Inflammatory macrophage treated with lipopolysaccharide for 1 hour (primary cell): ENCODE measurements around the gene HAVCR2.

Experiments
- DNase-seq, 2 donors: peaks; one replicate each; pipeline ENCODE4 v3.0.0-alpha.2; 2020 to 2022

HAVCR2 gene

DNA sequence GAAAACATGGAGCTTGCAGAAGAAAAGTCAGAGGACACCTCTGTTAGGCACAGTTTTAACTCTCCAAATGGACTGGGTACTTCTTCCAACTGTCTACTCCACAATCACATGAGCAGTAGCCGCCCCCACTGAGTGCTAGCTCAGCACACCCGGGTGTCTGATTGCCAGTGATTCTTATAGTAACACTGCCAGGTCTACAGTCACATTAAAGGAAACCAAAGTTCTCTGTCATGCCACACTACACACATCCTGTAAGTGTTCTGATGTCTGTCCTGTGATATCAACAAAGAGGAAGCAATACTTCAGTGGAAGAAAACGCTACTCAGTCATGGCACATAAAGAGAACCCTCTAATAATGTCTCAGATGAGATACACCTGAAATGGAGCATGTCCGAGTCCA is at the start of gene HAVCR2:
TSS of gene HAVCR2 (minus strand) at position 69 of the 400 bp plus-strand sequence. CDS start at position 8, 61 bp downstream.
- peak; percentile 55 to 68 for DNase-seq

DNA sequence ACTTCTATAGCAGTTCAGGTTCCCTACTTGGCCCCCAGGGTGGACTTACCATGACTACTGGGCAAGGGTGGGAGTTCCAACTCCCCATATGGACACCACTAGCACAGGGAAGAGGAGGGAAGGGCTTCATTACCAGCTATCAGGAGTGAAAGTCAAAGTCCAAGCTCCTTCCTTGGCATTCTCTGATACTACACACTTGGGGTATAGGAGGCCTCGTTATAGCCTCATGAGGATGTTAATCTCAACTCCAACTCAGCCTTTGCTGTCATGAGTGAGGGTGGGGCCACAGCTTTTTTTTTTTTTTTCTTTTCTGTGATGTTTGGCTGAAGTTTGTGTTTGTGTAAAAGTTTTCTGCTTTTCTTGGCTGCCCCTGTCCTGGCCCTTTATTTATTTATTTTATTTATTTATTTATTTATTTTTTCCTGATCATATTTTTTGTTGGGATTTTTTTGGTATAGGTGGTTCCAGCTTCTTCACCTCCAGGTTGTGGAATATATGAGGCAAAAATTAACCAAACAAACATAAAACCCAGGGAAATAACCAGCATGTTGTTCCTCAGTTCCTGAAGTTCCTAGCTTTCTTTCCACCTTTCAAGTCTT is 48.5 kb upstream of the HAVCR2 start:
- no peak for DNase-seq

DNA sequence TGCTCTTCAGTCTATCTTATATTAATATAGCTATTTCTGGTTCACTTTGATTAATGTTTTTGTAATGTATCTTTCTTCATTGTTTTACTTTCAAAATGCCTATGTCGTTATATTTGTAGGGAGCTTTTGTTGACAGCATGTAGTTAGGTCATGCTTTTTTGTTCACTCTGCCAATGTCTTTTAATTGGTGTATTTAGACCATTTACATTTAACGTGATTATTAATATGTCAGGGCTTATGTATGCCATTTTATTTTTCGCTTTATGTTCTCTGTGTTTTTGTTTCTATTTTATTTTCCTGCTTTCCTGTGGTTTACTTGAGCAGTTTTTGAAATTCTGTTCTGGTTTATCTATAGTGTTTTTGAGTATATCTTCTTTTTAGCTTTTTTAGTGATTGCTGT is 46.5 kb upstream of the HAVCR2 start:
- DNase-seq = no peak

DNA sequence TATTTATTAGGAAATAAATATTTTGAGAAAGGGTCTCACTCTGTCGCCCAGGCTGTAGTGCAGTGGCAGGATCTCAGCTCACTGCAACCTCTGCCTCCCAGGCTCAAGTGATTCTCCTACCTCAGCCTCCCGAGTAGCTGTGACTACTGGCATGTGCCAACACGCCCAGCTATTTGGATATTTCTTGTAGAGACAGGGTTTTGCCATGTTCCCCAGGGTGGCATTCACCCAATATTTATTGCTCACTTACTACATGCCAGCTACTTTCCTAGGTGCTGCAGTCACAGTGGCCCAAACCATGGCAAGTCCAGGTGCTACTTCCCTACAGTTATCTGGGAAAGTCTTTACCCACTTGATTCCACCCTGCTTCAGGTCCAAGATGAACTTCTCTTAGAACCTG is 42.2 kb upstream of the HAVCR2 start:
- no peak for DNase-seq

DNA sequence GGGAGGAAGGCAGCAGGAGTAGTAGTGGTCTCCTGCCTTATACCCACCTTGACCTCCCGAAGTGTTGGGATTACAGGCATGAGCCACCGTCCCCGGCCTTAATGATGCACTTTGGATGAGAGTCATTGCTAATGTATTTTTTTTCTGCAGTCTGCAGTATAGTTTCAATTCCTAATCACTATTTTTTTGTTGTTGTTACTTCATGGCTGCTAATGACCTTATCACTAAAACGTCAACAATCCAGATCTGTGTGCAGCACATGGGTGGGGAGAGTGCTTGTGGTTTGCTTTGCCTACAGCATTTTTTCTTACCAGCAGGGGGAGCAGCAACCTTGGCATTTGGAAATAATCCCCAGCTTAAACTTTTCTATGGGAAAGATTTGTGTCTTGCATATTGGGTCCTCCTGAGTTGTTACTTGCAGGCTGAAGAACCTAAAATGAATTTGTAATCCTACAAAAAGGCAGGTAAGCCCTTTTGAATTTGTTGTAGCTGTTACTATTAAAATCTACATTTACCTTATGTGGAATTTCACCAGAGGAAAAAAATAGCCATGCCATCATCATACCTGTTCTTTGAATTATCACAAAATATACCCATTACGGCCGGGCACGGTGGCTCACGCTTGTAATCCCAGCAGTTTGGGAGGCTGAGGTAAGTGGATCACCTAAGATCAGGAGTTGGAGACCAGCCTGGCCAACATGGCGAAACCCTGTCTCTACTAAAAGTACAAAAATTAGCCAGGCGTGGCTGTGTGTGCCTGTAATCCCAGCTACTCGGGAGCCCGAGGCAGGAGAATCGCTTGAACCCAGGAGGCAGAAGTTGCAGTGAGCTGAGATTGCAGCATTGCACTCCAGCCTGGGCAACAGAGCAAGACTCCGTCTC is 40.1 kb upstream of the HAVCR2 start:
- peak; percentile 55 to 94 for DNase-seq

DNA sequence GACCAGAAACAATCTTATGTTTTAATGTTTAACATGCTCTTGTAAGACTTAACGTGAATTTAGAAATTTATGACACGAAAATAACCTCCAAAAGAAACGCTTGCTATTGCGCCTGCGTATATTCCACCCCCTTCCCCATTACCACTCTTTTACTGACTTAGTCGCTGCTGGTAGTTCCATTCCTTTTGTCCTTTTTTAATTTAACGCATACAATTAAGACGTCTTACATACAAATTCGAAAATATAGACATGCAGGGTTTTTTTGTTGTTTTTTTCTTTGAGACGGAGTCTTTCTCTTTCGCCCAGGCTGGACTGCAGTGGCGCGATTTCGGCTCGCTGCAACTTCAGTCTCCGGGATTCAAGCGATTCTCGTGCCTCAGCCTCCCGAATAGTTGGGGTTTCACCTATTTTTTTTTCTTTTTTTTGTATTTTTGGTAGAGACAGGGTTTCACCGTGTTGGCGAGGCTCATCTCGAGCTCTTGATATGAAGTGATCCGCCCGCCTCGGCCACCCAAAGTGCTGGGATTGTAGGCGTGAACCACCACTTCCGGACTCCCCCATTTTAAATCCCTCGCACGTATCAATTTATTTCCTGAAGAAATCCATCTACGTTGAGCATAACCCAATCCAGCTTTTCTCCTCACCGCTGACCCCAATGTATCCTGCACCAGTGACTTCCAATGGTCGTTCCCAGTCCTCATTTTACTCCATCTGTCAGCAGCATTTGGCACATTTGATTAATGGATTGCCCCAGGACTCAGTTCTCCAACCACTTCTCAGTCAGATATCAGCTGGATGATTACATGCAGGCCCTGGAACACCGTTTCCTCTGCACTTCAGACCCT is 34.5 kb upstream of the HAVCR2 start:
- DNase-seq = no peak

DNA sequence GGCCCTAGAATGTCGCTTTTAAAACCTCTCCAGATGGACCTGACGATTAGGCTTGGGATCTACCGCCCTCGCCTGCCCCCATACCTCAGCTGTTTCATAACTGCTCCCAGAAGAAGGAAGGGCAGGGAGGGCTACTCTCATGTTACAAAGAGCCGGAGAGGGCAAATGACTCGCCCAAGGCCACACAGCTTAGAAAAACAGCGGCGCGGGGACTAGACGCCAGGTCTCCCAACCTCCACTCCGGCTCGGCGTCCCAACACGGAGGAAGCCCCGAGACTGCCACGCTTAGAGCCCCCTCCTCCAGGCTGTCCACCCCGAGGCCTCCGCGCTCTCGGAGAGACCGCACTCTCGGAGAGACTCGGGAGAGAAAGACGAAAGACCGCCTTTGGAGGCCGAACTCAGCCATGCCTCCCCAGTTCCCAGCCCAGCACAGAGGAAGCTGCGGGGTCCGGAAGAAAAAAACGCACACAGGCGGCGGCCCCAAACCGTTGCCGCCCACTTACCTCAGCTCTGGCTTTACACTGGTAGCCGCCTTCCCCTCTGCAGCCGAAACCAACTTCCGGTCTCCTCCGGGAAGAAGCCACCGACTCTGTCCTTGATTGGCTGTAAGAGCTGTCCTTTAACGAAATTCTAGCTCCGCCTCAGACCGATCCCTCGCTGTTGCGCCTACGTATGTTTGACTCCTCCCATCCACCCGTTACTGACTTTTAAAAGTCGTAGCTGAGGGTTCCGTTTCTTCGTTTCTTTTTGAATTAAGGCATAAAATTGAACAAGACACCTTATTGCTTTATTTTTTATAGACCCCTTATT is 33.7 kb upstream of the HAVCR2 start, which contains the start of gene MED7:
TSS of gene MED7 (minus strand) at position 549 of the 810 bp plus-strand sequence. CDS start 3,434 bp downstream, outside the sequence.
- peak; percentile 99 for DNase-seq

DNA sequence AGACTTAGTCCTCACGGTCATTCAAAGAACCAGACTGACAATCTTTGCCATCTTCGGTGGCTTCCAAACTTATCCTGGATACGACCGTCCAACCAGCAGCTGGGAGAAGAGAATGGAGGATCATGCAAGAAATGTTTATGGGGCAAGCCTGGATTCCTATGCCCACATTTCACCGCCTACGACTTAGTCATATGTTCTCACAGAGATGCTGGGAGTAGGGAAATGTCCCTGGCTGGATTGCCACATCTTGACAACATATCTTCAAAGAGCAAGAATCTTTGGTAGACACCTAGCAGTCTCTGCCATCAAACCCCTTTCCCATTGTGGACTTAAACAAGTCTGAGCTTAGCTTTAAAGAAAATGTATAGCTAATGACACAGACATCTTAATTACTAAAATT is 28.8 kb upstream of the HAVCR2 start:
- DNase-seq = peak; percentile 56 to 81

DNA sequence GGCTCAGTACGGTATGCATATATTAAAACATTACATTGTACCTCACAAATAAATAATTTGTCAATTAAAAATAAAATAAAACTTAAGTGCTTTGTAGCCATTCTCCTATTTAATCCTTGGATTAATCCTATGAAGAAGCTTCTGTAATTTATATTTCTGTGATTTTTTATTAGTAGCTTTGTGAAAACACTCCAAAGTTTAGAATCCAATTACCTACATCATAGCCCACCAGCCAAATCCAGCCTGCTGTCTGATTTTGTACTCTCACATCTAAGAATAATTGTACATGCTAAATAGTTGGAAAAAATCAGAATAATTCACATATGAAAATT is 23.4 kb upstream of the HAVCR2 start:
- no peak for DNase-seq

DNA sequence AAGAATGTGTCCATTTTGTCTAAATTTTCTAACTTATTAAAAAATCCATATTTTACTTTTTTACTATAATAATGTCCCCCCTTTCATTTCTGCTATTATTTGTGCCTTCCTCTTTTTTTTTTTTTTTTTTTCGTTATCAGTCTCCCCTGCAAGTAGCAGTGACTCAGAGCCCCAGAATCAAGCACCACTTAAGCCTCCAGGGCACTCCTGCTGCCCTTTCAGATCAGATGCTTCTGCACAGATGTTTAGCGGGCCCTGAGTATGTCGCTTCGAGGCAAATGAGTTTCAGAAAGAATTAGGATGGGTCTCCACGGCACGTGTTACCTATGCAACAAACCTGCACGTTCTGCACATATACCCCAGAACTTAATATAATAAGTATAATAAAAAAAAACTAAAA is 22.1 kb upstream of the HAVCR2 start:
- DNase-seq = no peak

DNA sequence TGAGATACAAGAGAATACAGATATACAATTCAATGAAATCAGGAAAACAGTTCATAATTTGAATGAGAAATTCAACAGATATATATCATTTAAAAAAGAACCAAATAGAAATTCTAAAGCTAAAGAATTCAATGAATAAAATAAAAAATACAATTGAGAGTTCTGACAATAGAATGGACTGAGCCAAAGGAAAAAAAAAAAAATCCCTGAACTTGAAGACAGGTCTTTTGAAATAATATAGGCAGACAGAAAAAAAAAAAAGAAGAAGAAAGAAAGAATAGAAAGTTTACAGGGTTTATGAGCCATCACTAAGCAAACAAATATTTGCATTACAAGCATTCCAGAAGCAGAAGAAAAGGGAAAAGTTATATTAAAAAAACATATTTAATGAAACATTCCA is 12.9 kb upstream of the HAVCR2 start:
- DNase-seq = no peak

DNA sequence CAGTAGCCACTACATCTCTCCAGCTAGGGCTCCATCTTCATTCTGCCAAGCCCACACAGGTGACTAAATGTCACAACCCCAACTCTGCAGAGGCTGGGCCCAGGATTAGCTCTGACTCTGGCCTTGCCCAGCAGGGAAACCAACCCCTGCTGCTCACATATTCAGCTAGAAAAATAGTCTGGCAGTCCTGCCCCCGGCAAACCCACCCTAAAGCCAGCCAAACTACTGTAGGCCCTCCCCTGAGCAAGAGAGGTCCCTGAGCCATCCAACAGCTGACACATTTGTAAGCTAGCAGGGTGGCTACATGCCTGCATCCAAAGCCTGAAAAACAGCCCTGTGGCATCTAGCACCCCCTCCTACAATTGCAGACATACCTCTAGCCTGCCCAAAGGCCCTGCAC is 11.3 kb upstream of the HAVCR2 start:
- no peak for DNase-seq

DNA sequence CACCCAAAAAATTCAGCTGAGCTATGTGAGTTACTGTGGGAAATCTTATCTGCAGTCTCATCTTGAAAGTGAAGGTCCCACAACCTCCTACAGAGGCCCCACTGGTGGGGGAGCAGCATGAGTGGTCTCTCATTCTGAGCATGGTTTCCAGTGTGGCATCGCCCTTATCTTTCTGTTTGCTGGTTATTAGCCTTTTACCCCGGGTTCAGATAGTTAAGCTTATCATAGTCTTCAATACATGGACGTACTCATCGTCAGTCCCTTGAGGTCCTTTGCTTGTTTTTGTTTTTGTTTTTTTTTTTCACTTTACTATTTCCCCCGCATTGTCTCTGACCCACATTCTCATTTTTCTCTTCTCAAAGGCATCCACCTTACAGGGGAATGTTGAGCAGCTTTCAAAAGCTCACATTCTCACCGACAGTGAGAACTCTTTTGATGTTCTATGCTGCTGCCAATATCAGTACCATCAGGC is 7.7 kb upstream of the HAVCR2 start:
- DNase-seq = no peak

DNA sequence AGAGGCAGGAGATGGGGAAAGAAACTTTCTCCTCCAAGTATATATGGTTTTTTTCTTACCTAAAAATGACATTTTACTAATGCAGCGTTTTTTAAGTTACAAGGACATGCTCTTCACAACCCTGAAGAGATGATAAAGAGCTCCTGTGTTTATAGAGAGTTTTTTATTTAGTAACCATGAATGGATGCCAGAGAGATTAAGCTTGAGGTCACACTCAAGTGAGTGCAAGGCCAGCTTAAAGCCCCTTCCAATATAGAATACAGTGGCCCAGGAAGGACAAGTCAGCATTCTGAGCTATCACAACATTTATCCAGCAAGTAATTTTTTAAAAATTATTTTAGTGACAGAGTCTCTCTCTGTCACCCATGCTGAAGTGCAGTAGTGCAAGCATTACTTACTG is 6.7 kb upstream of the HAVCR2 start:
- no peak for DNase-seq

DNA sequence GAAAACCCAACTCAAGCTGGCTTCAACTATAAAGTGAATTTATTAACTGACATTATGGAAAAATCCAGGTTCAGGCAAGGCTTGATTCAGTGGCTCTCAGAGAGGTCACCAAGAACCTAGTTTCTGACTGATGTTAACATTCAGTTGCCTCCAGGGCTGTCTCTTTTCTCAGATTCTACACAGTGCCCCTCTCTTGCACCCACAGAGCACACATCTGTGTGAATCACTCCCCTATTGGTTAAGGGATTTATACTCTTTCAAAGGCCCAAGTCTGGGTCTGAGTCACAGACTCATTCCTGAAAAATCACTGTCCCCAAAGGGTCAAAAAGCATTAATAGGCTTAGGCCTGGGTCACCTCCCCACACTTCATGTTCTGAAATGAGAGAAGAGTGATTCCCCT is 6.2 kb upstream of the HAVCR2 start:
- DNase-seq = no peak

DNA sequence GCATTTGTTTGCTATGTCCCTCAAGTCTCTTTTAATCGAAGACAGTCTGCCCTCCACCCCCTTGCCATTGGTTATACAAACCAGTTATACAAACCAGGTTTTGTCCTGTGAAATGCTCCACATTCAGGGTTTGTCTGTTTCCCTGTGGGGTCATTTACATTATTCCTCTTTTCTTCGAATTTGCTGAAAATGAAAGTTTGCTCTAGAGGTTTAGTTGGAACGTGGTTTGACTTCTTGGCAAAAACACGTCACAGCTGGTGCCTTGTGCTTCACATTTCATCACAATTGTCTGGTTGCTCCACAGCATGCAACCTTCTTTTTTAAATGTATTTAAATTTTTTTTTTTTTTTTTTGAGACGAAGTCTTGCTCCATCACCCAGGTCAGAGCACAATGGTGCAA is 4.2 kb upstream of the HAVCR2 start:
- DNase-seq = peak; percentile 71 to 75

DNA sequence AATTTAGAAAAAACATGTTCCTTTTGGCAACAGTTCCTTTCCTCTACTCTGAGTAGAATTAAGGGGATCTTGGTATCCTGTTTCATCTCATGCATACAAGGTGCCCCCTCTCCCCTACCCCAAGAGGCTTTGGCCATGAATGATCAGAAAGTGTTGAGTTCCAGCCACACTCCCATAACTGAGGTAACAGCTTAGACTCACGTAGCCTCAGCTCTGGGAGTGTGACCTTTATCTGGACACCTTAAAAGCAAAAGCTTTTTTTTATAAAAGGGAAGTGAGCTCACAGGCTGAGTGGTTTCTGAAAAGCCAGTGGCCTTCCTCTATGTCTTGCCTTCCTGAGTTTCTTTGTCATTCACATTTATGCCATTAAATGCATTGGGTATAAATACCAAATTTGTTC is 900 bp upstream of the HAVCR2 start:
- DNase-seq = peak; percentile 68 to 69

DNA sequence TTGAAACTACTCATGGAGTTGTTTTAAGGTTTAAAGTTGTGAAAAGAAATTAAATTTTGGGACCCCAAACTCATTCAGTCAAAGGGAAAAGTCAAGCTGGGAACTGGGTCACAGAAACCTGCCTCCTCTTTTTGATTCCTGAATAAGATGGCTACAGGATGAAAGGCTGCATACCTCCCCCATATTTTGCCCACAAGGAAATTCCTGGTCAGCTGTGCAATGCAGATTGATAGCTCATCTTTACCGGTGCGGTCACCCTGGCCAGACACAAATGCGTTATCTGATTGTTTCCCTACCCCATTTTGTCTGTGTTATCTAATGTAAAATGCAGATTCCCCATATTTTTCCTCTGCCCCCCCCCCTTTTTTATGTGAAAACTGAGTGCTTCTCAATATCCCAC is 1.3 kb downstream of the HAVCR2 start:
- peak in 1 of 2 donors; percentile 69 for DNase-seq

DNA sequence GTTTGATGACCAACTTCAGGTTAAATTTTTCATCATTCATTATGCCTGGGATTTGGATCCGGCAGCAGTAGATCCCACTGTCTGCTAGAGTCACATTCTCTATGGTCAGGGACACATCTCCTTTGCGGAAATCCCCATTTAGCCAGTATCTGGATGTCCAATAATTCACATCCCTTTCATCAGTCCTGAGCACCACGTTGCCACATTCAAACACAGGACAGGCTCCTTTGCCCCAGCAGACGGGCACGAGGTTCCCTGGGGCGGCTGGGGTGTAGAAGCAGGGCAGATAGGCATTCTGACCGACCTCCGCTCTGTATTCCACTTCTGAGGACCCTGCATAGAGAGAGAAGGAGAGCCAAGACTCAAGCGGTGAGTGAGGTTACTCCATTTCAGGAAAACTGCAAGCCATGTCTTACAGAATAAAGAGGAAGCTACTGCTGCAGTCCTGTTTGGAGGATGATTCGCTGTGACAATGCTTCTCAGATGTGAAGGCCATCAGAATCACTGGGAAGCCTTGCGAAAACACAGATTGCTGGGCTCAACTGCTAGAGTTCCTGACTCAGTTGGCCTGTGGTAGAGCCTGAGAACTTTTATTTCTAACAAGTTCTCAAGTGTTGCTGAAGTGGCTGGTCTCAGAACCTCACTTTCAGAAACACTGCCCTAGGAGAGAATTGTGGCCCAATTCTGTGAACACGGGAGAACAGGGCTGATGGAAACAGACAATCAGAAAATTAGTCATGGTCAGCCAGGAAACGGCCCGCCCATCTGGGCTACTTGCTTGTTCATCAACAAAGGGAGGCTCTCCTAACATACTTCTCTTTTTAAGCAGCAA is 2.0 kb downstream of the HAVCR2 start:
- peak; percentile 80 to 84 for DNase-seq

DNA sequence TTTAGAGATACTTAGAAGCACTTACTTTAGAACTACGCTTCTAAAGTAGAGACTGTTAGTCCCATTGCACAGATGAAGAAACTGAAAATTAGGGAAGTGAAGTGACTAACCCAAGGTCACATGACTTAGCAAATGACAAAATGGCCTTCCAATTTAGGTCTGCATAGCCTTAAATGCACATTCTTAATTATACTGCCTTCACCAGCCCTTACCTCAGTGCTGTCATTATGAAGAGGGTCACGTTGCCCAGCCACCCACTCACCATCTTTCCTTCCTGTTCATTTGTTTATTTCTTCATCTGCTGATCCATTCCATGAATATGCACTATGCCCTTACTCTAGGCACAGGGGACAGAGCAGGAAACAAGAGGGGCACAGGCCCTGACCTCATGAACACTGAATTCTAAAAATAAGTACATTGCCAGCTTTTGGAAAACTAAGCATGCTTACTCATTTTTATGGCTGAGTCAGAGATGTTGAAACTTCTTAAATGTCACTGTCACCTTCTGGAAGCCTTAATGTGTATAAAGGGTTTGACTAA is 8.6 kb downstream of the HAVCR2 start:
- DNase-seq = peak; percentile 90 to 96

DNA sequence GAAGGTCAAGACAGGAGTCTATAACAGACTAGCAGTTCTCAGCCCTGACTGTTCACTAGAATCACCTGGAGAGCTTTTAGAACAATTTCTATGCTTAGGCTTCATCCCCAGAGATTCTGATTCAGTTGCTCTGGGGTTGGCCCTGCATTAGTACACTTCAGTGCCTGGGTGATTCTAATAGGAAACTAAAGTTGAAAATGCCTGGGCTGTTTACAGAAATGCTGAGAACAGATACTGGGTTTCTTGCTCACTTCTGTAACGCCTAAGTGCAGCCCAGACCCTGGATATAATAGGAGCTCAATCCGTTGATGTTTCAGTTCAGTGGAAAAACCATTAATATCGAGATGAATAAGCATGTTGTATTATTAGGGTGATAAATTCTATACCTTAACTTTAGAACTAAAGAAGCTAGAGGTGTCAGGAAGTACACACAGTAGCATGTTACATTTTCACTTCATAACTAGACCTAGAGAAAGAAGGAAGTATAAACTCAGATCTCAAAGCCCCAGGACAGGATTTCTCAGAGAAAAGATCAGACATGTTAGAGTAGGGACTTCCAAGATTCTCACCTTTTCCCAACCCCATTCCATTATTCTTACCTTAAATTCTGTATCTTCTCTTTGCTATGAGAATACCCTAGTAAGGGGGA is 20.4 kb downstream of the HAVCR2 start:
- DNase-seq = no peak
